ENCODE results near the gene PSMB11.

DNA sequence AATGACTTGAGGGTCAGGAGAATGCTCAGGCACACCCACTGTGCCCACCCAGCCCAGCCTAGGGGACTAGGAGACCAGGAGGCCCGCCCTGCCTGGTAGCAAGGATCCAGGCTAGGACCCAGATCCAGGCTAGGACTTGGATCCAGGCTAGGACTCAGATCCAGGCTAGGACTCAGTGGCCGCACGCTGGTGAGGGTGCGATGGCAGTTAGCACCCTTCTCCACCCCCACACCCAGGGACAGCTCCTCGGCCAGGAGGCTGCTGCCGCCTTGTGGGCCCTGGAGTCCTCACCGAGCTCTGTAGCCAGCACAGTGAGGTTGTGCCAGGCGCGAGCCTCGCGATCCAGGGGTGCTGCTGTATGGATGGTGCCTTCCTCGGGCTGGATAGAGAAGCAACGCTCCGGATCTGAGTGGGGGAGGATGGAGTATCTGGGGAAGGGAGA, 10.2 kb downstream of the PSMB11 start:
- no peak for TF ChIP-seq EP300 (IDR thresholded peaks at IDR 0.05)
- TF ChIP-seq, protein P1, sequence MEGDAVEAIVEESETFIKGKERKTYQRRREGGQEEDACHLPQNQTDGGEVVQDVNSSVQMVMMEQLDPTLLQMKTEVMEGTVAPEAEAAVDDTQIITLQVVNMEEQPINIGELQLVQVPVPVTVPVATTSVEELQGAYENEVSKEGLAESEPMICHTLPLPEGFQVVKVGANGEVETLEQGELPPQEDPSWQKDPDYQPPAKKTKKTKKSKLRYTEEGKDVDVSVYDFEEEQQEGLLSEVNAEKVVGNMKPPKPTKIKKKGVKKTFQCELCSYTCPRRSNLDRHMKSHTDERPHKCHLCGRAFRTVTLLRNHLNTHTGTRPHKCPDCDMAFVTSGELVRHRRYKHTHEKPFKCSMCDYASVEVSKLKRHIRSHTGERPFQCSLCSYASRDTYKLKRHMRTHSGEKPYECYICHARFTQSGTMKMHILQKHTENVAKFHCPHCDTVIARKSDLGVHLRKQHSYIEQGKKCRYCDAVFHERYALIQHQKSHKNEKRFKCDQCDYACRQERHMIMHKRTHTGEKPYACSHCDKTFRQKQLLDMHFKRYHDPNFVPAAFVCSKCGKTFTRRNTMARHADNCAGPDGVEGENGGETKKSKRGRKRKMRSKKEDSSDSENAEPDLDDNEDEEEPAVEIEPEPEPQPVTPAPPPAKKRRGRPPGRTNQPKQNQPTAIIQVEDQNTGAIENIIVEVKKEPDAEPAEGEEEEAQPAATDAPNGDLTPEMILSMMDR (IDR thresholded peaks at IDR 0.05), result no peak
